Measurements from ENCODE around the gene SPDL1.

Gene SPDL1

DNA sequence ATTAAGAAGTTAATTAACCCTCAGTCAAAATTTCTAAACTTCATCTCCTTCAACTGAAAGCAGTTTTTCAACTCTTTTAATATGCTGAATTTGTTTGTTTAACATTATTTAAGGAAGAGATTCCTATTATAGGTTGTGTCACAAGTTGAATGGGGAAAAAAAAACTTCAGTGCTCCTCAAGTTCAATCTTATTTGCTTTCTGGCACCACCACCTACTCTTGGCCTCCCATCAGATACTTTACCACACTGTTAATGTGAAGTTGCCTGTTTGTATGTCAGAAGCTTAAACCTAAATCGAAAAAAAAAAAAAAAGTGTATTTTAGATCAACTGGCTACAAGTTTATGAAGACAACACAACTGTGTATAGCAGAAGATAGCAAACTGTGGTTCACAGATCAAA lies 49.4 kb downstream of the SPDL1 start:
- DNase-seq, result no peak

DNA sequence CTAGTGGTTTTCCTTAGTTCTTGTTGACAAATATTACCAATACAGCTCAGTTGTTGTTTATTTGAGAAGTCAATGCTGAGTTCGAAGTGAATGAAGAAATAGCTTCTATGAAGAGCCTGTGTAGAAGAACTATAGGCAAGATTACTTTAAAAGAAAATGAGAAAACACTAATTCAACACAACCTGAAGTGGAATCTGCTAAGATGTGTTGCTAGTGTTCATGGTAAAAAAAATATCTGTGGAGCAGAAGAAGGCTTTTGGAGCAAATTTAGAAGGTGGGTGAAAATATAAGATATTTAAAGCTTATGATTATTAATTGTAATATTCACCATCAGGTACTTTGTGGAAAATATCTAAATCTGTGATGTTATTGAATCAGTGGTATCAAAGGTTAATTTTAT lies 51.0 kb downstream of the SPDL1 start:
- no peak for DNase-seq

DNA sequence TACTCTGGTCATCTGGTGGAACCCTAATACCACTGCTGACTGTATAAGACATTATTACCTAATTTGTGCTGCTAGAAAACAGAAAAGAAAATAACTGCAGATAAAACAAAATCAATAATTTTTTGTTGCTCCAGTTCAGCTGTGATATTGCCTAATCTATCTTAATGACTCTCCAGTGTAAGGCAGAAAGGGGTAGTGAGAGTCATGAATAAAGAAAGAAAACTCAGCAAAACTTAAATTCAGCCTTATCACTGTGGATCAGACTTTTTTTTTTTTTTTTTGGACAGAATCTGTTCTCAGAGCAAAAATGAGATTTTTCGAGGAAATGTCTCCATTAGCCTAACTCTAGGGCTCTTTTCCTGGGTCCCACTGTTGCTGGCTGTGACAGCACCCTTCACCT lies 52.4 kb downstream of the SPDL1 start:
- no peak for DNase-seq

DNA sequence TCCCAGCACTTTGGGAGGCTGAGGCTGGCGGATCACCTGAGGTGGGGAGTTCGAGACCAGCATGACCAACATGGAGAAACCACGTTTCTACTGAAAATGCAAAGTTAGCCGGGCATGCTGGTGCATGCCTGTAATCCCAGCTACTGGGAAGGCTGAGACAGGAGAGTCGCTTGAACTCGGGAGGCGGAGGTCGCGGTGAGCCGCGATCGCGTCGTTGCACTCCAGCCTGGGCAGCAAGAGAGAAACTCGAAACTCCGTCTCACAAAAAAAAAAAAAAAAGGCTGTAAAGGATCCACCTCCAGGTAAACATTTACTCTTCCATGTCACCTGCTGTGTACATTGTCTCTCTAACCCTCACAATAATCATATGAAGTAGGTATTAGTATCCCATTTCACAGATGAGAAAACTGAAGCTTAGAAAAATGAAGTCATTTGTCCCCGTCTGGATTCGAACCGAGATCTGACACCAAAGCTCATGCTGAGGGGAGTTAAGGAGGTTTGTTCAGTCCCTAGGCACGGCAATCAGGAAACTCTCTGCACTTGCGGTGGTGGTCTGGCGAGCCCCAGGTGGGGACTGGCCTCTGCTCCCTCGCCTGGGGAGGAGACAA lies 53.0 kb downstream of the SPDL1 start:
- DNase-seq, result no peak

DNA sequence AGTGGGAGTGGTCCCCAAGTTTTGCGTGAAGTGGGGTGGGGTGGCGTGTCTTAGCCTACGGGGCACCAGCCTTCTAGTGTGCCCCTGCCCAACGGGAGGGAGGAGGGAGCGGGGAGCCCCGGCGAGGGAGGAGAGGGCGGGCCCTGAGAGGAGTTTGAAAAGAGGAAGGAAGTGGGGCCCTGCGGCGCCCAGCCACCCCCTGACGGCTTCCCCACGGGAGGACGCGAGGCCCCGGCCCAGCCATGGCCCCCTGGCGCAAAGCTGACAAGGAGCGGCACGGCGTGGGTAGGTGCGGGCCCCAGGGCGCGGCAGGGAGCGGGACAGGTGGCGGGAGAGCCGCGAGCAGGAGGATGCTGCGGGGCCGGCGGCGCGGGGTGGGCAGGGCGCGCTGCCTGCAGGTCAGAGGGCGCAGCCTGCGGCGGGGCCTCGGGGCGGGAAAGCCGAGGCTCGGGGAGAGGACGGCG lies 53.5 kb downstream of the SPDL1 start, which contains the start of gene DOCK2:
Gene DOCK2, plus strand, starts transcription at position 191 of the 464 bp plus-strand sequence. Its CDS starts 52 bp downstream, at position 243.
- peak; percentile 84 for DNase-seq

DNA sequence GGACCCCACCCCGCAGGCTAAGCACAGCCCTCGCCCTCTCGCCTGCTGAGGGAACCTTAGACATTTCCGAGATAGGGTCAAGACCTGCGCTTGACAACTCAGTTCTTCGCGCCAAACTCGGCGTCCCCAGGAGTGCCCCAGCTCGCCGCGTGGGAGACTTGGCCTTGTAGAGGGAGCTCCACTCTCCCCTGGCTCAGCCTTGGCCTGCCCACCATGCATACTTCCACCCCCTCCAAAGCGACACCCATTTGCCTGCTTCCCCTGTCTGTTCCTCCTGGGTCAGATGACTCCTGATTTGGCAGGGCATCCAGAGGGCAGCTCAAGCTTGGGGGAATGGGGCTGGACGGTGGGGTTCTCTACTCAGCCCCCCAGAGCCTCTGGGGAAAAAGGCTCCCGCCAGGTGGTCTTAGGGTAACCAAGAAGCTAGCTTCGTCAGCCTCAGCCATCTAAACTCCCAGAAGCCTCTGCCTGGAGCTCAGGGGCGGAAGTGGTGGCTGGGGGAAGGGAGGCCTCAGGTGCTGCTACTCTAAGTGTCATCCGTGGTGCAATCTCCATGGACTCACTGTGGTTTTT lies 54.1 kb downstream of the SPDL1 start:
- peak; percentile 88 for DNase-seq

DNA sequence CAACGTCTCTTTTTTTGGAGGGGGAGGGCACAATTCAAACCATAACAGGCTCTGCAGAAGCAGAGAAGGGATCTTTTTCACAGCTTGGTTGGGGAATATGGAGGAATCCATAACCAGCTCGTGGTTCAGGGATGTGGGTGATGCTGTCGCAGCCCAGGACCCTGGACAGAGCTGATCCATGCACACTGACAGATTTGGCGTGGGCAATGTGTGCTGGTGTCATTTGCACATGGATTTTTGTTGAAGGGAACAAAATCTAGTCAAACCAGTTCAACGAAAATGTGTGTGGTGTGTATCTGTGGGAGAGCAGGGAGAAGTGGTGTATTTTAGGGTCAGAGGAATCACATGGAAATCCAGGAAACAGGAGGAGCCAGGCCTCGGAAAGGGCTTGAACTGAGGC lies 57.7 kb downstream of the SPDL1 start:
- DNase-seq, result no peak

DNA sequence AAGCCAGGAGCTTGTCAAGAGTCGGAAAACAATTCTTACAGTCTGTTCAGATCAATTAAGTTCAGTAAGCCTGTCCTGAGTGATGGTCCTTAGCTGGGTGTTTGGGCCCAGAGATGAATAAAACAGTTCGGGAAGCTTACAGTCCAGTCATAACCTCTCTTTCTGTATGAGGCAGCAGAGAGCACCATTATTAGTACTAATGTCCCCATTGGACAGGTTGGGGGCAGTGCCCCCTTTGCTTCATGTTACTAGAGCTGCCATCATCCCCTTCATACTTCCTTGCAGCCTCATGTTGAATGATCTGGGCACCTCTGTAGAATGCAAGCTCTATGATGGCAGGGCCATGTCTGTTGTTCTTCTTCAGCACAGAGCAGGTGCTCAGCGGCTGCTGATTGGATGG lies 63.3 kb downstream of the SPDL1 start:
- DNase-seq, result peak; percentile 59

DNA sequence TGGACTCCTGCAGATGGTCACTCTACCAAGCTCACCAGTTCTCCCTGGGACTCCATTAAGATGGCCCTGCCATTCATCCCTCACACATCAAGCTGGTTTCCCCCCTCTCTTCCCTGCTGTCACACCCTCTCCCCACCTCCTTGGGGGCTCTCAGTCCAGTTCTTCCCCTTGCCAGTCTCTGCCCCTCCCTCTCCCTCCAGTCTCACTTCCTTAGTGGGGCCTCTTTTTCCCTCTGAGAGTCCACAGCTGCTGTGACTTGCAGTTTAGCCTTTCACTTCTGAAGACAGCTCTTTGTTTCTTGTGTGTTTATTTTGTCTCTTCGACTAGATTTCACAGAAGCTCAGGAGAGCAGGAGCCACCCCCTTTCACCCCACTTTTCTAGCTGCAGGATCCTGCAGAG lies 64.0 kb downstream of the SPDL1 start:
- DNase-seq, result peak; percentile 36

DNA sequence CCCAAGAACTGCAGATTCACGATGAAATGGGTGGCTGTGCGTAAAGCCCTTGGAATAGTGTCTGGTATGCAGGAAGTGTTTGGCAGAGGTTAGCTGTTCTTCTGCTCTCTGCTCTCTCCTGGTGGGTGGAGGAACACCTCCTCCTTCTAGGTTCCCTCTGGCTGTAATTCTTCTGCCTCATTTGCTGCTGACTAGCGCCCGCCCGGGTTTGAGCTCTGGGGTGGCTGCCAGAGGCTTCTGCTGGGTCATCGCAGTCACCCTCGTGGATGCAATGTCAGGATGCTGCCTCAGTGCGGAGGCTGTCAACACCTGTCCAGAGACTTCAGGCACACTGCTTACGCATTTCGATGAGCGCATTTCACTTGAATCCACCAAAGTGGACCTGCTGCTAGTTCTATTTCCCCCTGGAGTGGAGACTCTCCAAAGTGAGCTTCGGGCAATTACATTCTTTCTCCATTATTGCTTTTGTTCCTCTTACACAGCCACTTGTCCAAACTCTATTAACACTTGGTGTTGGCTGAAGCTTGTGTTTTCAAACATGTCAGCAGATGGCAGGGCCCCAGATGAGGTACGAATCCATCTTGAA lies 65.2 kb downstream of the SPDL1 start:
- no peak for DNase-seq

DNA sequence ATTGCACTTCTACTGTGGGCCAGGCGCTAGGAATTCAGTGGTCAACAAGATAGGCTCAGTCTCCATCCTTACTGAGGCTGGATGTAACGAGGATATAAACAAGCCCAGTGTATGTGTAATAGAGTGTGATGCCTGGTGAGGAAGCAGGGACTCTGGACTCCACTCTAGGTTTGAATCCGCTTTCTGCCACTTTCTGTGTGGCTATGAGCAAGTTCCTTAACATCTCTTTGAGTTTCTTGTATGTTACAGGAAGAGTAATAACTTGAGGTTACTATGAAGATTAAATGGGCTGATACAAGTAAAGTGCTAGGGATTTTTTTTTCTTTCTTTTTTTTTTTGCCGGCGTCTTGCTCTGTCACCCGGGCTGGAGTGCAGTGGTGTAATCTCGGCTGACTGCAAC lies 65.9 kb downstream of the SPDL1 start:
- peak; percentile 88 for DNase-seq

DNA sequence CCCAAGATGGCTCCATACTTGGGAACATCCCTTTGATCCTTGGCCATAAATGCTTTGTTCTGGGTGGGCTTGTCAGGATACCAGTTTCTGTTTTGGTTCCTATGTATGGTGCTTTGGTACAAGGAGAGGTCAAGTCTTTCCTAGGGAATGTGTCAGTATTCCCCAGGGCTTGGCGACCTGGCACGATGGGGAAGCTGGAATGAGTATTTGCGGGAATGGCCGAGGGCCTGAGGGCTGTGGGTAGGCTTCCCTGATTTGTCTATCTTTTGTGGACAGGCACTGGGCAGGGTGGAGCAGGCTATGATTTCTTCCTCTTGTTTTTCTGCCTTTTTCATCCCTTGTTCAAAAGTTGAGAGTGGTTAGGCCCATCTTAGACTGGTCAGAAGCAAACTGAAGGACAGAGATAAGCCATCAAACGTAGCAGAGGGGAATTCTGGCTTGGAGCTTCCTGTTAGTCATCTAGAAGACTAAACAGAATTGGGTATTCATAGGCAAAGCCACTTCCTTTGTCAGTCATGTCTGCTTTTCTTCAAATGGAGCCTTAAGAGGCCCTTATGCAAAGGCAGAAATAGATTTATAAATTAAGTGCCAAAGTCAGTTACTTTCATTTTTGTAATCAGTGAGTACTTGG lies 67.2 kb downstream of the SPDL1 start:
- peak; percentile 86 for DNase-seq

DNA sequence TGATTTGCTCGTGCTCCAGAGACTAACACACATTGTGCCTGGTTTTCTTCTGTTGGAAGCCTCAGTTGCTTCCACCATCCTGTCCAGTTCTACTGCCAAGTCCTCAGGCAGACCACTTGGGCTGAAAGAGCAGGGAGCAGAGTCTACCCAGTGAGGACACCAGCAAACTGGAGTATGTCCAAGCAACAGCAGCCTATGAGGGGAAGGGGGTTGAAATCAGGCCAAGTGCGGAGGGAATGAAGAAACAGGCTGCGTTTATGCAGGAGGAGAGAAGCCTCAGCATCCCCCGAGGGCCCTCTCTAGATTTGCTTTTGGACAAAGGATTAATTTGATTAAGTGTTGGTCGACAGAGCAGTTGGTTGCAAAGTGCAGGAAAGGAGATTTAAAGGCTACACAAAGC lies 68.0 kb downstream of the SPDL1 start:
- DNase-seq, result no peak

DNA sequence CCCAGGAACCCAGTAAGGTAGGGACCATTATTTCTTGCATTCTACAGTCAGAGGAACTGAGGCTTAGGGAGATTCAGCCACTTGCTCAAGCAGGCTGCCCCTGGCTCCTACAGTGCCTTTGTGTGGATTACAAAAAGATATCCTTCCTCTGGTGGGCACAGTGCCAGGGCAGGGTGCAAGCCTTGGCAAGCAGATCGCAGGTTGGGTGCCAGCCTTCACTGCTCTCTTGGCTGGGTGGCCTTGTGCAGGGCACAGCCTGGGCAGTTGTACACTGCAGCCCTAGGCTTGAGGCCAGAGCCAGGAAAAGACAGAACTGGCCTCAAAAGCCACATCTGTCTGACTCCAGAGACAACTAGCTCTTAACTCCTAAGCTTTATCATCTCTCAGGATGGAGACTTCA lies 68.5 kb downstream of the SPDL1 start:
- DNase-seq, result no peak

DNA sequence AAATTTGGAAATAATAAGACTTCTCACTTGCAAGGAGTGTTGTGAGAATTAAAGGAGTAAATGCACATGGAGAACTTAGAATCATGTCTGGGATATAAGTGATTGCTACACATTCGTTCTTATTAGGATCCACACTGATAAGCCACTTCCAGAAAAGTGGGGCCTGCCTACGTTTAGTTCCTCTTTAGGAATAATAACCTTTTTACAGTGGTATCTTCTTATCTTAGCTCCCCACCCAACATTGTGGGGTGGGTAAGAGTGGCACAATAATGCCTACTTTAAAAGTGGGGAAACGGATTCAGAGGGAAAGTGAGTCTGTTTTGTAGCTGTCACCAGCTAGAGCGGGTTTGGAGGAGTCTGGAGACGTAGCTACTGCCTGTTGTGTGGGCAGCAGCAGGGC lies 69.5 kb downstream of the SPDL1 start:
- no peak for DNase-seq
